ENCODE measurements around the gene MAN2C1.

DNA sequence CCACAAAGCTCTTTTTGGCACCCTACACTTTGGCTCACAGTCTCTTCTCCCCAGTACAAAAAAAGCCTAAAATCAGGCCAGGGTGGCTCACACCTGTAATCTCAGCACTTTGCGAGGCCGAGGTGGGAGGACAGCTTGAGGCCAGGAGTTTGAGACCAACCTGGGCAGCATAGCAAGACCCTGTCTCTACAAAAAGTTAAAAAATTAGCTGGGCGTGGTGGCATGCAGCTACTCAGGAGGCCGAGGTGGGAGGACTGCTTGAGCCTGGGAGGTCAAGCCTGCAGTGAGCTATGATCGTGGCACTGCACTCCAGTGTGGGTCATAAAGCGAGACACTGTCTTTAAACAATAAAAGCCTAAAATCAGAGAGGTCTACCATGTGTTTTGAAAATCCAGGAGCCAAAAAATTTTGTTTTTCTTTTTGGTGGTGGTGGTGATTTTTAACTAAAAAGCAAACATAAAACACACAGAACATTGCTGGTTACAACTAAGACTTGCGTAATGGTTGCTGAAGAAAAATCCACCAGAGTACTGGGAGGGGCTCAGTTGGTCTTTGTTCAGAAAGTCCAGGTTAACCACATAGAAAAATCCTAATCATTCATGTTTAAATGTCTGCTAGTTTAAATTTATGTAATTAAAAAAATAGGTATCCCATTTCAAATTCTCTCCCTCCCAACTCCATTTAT lies 1.6 kb upstream of the MAN2C1 start:
- TF ChIP-seq FOXK2 (IDR thresholded peaks at IDR 0.05) (no peak), ZNF384 (IDR thresholded peaks at IDR 0.05) (no peak), L3MBTL2 (conservative IDR thresholded peaks at IDR 0.05) (no peak)
